ENCODE results near the gene CCR2. TPM values are rescaled to one million over a fixed set of nuclear protein-coding genes. Genes with fewer than 3 reads are reported as not detected.

The CCR2 gene
- total RNA-seq, 4 donors from 2014 or later: 1.7 to 4.8 (median 2.9) TPM

DNA sequence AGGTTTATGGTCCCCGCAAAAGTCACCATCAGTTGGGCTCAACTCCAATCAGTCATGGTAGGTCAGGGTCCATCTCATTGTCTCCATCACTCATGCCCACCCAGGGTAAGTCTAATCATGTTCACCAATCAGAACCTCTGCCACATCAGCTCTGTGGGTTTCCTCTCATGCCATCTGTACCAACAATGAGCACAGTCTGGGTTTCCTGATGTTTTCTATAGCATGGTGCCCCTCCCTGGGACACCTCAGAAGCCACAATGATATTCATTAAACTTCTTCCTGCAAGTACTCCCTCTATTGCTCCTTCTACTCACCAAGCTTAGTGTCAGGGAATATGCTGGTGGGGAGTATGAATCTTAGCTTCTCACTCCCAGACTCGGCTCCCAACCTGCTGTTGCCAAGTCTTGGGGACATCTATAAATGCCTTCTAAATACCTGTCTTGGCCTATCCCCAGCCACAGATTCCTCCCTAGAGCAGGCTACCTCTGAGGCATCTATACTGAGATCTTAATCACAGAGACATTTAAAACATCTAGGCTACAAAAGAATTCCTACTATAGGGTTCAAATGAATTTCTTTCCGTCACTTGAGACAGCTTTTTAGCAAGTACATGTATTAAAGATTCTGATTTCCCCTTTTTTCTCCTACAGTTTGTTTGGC lies 5.0 kb upstream of the CCR2 start:
- H3K9me3 ChIP-seq: no peaks in the 10 kb centered on the region
- peaks cover 0 to 1% of the 10 kb centered on the region in 2 donors for H3K27me3 ChIP-seq
- H3K36me3 ChIP-seq: no peaks in the 10 kb centered on the region
- H3K4me1 ChIP-seq: peaks cover 0 to 6% (median 0%) of the 10 kb centered on the region in 4 donors
- WGBS, 2 donors: 81 to 90% methylated on average over 3 of the region's 3 CpGs
- TF ChIP-seq EP300 (IDR thresholded peaks at IDR 0.05) (no peak), POLR2A (IDR thresholded peaks at IDR 0.05) (no peak)
- TF ChIP-seq, protein P1, sequence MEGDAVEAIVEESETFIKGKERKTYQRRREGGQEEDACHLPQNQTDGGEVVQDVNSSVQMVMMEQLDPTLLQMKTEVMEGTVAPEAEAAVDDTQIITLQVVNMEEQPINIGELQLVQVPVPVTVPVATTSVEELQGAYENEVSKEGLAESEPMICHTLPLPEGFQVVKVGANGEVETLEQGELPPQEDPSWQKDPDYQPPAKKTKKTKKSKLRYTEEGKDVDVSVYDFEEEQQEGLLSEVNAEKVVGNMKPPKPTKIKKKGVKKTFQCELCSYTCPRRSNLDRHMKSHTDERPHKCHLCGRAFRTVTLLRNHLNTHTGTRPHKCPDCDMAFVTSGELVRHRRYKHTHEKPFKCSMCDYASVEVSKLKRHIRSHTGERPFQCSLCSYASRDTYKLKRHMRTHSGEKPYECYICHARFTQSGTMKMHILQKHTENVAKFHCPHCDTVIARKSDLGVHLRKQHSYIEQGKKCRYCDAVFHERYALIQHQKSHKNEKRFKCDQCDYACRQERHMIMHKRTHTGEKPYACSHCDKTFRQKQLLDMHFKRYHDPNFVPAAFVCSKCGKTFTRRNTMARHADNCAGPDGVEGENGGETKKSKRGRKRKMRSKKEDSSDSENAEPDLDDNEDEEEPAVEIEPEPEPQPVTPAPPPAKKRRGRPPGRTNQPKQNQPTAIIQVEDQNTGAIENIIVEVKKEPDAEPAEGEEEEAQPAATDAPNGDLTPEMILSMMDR (IDR thresholded peaks at IDR 0.05): no peak
- no peak overlapping the region for H3K4me3 ChIP-seq
- no peak for DNase-seq (ENCODE audit: low spot score in 2 of 2)
- H3K27ac ChIP-seq: no peak overlapping the region

DNA sequence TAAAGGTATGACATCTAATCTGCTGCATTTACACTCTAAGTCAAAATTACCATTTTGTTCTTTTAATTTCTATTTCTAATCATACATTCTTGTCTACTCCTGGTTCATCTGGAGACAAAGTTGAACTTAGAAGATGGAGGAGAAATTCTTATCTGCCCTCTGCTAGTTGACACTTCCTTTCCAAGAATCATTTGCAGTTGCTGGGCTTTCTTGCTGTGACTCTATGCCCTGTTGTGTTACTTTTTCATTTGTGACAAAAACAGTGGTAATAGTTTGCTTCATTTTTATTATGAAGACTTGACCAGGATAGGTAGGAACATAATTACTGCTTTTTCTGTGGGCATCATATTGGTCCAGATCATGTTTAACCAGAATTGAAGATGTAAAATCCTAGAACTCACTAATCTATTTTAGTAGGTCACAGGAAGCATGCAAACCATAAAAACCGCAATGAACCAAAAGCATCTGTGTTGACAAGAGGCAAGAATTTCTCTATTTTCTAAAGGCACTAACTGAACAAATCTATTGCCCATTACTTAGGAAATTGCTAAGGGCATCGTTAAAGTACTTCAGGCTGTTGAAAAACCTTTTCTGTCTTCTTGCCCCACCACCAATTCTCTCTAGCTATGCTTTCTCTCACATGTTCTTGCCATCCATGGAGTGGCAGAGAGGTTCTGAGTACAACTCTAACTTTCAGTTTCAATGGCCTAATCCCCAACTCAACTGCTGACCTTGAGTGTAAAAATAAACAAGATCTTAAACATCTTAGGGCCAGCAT lies 4.2 kb upstream of the CCR2 start:
- TF ChIP-seq, protein P1 (IDR thresholded peaks at IDR 0.05): no peak
- no peak for TF ChIP-seq EP300 (IDR thresholded peaks at IDR 0.05)
- TF ChIP-seq POLR2A (IDR thresholded peaks at IDR 0.05): no peak
- DNase-seq (ENCODE audit: low spot score in 2 of 2): no peak
- H3K4me1 ChIP-seq: peaks cover 0 to 6% (median 0%) of the 10 kb centered on the region in 4 donors
- H3K36me3 ChIP-seq: no peaks in the 10 kb centered on the region
- no peak overlapping the region for H3K4me3 ChIP-seq
- peaks cover 0 to 5% of the 10 kb centered on the region in 2 donors for H3K27me3 ChIP-seq
- no peak overlapping the region for H3K27ac ChIP-seq
- WGBS, 2 donors: 64 to 72% methylated on average over 2 of the region's 2 CpGs
- no peaks in the 10 kb centered on the region for H3K9me3 ChIP-seq

DNA sequence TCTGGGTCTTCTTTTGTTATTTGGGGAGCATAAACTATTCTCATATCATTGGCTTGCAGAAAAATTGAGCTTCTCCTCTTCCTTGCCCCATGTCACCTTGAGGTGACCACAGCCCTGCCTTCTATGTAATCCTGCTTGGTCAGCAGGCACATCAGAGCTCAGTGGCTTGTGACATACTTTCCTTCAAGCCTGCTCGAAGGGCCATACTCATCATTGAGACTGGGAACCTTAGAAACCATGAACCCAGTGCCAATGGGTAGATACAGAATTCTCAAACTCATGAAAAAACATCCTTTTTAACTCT lies 3.7 kb upstream of the CCR2 start:
- WGBS, 2 donors: 54% methylated on average over 1 of the region's 1 CpG
- no peaks in the 10 kb centered on the region for H3K36me3 ChIP-seq
- H3K27me3 ChIP-seq: peaks cover 0 to 5% of the 10 kb centered on the region in 2 donors
- H3K27ac ChIP-seq: no peak overlapping the region
- TF ChIP-seq, protein P1 (IDR thresholded peaks at IDR 0.05): no peak
- TF ChIP-seq POLR2A (IDR thresholded peaks at IDR 0.05) (no peak), EP300 (IDR thresholded peaks at IDR 0.05) (no peak)
- no peak for DNase-seq (ENCODE audit: low spot score in 2 of 2)
- no peaks in the 10 kb centered on the region for H3K9me3 ChIP-seq
- H3K4me3 ChIP-seq: no peak overlapping the region
- peaks cover 0 to 6% (median 0%) of the 10 kb centered on the region in 4 donors for H3K4me1 ChIP-seq

DNA sequence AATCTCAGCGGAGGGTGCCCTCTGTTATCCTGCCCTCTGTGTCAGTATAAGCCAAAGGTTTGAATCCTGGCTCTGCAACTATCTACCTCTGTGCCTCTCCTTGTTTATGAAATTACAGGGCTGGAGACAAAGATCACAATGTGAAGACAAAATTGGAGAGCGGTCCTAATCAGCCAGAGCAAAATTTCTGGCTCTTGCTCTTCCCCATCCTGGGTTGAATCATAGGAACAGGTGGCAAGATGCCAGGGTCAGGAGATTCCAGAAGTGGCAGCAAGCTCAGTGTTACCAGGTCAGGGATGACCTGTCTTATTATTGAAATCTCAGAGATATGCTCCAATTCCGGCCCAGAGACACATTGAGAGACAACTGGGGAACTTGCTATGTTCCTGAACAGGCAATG lies 2.3 kb upstream of the CCR2 start:
- no peak for DNase-seq (ENCODE audit: low spot score in 2 of 2)
- no peaks in the 10 kb centered on the region for H3K9me3 ChIP-seq
- TF ChIP-seq EP300 (IDR thresholded peaks at IDR 0.05) (no peak), POLR2A (IDR thresholded peaks at IDR 0.05) (no peak)
- TF ChIP-seq, protein P1 (IDR thresholded peaks at IDR 0.05): no peak
- peaks cover 0 to 6% (median 0%) of the 10 kb centered on the region in 4 donors for H3K4me1 ChIP-seq
- 93 to 96% methylated on average over 3 of the region's 3 CpGs for WGBS, 2 donors
- H3K4me3 ChIP-seq: no peak overlapping the region
- no peaks in the 10 kb centered on the region for H3K36me3 ChIP-seq
- peaks cover 0 to 5% of the 10 kb centered on the region in 2 donors for H3K27me3 ChIP-seq
- H3K27ac ChIP-seq: no peak overlapping the region

DNA sequence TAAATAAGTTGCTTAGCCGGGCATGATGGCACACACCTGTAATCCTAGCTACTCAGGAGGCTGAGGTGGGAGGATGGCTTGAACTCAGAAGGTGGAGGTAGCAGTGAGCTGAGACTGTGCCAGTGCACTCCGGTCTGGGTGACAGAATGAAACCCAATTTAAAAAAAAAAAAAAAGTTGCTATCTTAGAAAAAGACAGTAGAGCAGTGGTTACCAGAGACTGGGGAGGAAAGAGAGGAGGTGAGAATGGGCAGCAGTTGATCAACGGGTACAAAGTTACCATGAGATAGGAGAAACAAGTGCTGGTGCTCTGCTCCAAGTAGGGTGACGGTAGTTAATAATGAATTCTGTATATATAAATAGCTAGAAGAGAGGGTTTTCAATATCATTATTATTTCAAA lies 821 bp upstream of the CCR2 start:
- Histone ChIP-seq H3K9me3 (no peaks in the 10 kb centered on the region), H3K27me3 (peaks cover 0 to 5% of the 10 kb centered on the region in 2 donors), H3K27ac (no peak overlapping the region), H3K4me3 (no peak overlapping the region), H3K36me3 (no peaks in the 10 kb centered on the region), H3K4me1 (peaks cover 0 to 6% (median 0%) of the 10 kb centered on the region in 4 donors)
- 76 to 78% methylated on average over 4 of the region's 4 CpGs for WGBS, 2 donors
- no peak for DNase-seq (ENCODE audit: low spot score in 2 of 2)
- TF ChIP-seq EP300 (IDR thresholded peaks at IDR 0.05) (no peak), POLR2A (IDR thresholded peaks at IDR 0.05) (no peak)
- TF ChIP-seq, protein P1 (IDR thresholded peaks at IDR 0.05): no peak
